D341Med (cell line): ENCODE results near the gene GYS1.
A peak's percentile ranks its signal among the peaks of the same experiment; 100 is the strongest.

Experiments used
- DNase-seq: peaks from one replicate; pipeline ENCODE4 v3.0.0; 2012; ENCODE audit warnings: low spot score

The GYS1 gene

DNA sequence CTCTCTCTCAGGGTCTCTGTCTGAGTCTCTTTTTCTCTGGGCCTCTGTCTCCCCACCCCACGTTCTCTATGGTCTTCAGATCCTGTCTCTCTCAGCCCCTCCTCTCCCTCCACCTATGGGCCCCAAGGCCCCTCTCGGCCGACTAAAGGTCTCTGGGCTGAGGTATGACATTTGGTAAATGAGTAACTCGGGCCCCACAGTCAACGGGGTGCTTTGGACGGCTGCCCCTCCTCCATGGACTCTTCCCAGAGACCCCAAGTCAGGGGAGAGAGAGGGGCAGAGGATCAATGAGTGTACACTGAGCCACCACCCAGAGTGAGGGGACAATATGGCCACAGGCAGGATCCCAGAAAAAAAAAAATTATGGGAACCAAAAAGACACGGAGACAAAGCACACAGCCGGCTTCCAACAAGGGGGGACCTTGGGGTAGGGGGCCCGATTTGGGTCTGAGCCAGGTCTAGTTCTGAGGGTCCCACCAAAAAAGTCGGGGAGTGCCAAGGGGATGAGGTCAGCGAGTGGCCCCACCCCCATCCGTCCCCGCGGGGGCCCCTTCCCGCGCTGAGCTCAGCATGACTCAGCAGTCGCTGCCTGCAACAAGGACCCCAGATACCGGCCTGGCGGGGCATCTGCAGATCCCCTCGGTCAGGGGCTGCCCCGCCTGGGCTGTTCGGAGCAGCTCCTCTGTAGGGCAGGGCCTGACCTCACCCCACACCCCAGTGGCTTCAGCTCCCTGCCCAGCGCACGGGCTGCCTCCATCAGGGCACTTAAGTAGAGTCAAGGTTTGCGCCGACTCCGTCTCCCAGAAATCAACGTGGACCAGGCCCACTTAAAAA, 29.5 kb downstream of the GYS1 start:
- no peak for DNase-seq

DNA sequence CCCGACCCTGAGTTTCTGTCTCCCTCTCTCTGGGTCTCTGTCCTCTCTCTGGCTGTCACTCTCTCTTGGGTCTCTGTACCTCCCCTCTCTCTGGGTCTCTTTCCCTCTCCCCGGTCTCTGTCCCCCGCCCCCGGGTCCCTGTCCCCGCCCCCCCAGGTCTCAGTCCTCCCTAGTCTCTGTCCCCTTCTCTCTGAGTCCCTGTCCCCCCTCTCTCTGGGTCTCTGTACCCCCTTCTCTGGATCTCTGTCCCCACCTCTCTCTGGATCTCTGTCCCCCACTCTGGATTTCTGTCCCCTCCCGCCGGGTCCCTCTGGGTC, 30.3 kb downstream of the GYS1 start:
- no peak for DNase-seq

DNA sequence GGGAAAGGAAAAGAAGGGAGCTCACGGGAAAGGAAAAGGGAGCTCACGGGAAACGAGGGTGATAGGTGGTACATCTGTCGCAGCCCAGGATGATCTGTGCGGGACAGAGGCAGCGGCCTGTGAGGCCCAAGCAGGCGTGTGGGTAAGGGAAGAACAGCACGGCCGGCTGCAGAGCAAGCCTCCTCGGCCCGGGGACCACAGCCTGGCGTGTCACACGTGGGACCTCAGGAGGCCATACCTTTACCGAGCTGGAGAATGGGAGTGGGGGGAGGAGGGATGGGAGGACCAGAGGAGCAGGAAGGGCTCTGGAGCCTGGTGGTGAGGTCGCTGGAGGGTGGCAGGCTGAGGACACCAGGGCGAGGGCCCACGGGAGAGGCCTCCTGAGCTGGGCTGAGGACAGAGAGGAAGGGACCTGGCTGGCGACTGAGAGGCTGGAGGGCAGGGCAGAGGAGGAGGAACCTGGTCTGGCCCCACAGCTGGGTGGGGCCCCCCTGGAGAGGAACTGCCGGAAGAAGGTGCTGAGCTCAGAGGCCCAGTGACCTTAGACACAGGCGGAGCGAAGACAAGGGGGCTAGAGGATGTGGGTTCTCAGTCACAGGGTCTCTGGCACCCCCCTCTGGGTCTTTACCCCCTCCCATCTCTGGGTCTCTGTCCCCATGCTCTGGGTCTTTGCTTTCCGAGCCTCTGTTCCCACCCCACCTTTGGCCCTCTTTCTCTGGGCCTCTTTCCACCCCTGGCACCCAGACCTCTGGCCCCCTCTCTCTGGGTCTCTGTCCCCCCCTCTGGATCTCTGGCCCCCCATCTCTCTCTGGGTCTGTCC, 30.9 kb downstream of the GYS1 start:
- DNase-seq: no peak

DNA sequence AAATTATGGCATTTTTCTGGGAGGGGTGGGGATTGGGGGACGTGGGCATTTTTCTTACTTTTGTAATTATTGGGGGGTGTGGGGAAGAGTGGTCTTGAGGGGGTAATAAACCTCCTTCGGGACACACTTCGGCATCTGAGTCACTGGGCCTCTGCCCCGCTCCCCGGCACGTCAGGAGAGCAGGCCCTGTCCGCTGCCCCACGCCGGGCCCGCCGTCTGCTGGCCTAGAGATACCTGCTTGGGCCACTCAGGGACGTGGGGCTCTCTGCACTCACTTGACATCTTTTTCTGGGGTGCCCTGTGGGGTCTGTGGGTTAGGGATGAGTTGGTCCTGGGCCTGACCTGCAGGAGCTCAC, 31.5 kb downstream of the GYS1 start:
- no peak for DNase-seq

DNA sequence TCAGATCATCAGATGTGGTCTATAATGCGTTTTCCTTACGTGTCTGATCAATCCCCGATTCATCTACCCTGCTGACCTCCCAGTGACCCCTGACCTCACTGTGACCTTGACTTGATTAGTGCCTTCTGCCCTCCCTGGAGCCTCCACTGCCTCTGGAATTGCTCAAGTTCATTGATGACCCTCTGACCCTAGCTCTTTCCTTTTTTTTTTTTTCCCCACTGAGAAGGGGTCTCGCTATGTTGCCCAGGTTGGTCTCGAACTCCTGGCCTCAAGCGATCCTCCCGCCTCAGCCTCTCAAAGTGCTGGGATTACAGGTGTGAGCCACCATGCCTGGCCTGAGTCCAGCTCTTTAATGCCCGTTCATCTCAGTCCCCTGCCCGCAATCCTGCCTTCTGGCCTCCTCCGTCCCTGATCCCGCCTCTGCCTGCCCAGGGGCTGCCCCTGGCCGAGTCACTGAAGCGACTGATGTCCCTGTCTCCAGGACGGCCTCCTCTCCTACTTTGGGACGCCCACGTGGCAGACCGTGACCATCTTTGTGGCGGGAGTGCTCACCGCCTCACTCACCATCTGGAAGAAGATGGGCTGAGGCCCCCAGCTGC, 32.0 kb downstream of the GYS1 start:
- DNase-seq: no peak

DNA sequence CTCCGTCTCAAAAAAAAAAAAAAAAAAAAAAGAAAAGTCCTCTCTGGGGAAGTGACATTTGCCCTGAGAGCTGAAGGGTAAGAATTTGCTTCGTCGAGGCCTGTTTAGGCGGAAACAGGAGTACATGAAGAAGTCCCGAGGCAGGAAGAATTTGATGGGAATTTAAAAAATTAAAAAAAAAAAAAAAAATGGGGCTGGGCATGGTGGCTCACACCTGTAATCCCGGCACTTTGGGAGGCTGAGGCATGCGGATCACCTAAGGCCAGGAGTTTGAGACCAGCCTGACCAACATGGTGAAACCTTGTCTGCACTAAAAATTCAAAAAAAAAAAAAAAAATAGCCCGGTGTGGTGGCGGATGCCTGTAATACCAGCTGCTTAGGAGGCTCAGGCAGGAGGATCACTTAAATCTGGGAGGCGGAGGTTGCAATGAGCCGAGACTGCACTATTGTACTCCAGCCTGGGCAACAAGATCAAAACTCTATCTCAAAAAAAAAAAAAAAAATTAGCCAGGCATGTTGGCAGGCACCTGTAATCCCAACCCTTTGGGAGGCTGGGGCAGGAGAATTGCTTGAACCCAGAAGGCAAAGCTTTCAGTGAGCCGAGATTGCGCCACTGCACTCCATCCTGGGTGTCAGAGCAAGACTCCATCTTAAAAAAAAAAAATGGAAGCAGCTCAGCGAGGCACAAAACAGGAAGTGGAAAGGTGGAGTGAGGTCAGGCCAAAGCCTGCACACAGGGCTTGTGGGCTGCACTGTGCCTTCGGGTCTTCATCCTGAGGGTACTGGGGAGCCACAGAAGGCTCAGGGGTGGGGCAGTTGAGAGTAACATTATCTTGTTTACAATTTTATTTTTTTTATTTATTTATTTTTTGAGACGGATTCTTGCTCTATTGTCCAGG, 33.5 kb downstream of the GYS1 start:
- DNase-seq: no peak

DNA sequence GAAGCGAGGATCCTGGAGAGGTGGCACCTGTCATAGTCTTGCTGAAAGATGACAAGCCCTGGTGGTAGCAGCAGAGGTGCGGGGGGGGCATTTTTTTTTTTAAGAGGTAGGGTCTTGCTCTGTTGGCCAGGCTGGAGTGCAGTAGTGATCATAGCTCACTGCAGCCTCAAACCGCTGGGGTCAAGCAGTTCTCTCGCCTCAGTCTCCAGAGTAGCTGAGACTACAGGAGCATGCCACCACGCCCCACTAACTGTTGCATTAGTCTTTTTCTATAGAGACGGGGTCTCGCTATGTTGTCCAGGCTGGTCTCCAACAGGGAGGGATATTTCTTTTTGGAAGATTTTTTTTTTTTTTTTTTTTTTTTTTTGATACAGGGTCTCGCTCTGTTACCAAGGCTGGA, 35.1 kb downstream of the GYS1 start:
- no peak for DNase-seq

DNA sequence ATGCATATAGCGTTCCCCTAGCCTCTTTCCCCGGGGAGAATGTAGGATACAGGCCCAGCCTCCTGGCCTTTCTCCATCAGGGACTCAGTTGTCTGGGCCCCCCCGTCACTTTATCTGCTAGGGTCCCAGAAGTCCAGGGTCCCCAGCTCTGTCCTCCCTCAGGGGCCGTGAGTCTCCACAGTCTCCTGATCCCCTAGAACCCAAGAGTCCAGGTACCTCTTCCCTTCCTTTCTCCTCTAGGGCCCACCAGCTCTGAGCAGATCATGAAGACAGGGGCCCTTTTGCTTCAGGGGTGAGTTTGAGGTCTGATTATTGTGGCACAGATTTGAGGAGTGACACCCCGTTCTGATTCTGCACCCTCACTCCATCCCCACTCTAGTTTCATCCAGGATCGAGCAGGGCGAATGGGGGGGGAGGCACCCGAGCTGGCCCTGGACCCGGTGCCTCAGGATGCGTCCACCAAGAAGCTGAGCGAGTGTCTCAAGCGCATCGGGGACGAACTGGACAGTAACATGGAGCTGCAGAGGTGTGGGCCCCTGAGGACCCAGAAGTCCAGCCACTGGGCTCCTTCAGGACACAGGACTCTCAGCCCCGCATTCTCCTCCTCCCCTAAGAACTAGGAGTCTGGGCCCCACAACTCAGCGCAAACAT, 37.7 kb downstream of the GYS1 start:
- no peak for DNase-seq

DNA sequence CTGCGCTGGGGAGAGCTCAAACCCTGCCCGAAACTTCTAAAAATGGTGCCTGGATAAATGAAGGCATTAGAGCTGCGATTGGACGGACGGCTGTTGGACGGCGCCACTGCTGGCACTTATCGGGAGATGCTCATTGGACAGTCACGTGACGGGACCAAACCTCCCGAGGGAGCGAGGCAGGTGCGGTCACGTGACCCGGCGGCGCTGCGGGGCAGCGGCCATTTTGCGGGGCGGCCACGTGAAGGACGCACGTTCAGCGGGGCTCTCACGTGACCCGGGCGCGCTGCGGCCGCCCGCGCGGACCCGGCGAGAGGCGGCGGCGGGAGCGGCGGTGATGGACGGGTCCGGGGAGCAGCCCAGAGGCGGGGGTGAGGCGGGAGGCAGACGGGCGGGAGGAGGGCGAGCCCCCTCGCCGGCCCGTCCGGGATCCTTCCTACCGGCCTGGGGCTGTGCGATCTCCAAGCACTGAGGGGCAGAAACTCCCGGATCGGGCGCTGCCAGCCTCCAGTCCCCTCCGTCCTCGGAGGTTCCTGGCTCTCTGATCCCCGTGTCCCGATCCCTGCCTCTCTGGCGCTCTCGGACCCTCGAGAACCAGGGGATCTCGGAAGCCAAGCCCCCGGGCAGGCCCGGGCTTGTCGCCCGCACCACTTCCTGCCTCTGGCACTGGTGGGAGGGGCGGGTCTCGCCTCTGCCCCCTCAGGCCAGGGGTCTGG, 38.4 kb downstream of the GYS1 start, which contains the start of gene BAX:
BAX (plus strand) TSS at position 281 of the 713 bp plus-strand sequence; CDS start at position 335, 54 bp downstream.
- DNase-seq: peak; percentile 99

DNA sequence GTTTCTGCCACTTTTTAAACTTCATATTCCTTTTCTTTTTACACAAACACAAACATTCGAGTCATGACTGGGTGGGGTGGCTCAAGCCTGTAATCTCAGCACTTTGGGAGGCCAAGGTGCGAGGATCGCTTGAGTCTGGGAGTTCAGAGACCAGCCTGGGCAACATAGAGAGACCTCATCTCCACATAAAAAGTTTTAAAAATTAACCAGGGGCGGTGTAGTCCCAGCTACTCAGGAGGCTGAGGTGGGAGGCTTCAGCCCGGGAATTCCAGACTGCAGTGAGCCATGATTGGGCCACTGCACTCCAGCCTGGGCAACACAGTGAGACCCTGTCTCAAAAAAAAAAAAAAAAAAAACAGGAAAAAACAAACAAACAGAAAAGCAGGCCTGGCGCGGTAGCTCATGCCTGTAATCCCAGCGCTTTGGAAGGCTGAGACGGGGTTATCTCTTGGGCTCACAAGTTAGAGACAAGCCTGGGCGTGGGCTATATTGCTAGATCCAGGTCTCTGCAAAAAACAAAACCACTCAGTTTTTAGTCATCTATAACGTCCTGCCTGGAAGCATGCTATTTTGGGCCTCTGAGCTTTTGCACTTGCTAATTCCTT, 39.0 kb downstream of the GYS1 start:
- no peak for DNase-seq

DNA sequence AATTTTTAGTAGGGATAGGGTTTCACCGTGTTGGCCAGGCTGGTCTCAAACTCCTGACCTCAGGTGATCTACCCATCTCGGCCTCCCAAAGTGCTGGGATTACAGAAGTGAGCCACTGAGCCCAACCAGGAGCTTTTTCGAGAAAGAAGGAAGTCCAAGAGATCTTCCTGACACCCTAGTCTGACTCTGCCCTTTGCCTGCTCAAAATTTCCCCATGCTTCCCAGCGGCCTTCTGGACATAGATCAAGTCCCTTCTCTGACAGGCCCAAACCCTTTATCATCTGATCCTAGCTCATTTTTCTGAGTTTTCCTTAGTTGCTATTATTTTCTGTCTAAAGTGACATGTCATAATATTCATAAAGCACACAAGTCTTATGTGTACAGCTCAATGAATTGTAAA, 40.0 kb downstream of the GYS1 start:
- DNase-seq: no peak

DNA sequence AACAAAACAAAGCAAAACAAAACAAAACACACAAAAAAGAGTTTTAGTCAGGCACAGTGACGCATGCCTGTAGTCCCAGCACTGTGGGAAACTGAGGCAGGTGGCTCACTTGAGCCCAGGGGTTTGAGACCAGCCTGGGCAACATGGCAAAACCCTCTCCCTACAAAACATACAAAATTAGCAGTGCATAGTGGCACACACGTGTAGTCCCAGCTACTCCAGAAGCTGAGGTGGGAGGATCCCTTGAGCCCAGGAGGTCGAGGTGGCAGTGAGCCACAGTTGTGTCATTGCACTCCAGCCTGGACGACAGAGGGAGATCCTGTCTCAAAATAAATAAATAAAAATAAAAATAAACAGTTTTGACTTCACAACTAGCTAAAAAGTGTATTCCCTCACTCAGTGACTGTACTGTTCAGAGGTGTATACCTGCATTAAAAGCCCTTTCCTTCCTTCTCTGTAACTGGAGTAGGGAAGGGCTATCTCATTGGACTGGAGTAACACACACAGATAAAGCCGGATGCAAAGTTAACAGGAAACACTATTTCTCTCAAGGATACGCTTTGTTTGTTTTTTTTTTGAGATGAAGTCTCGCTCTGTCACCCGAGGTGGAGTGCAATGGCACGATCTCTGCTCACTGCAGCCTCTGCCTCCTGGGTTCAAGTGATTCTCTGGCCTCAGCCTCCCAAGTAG, 42.1 kb downstream of the GYS1 start:
- no peak for DNase-seq

DNA sequence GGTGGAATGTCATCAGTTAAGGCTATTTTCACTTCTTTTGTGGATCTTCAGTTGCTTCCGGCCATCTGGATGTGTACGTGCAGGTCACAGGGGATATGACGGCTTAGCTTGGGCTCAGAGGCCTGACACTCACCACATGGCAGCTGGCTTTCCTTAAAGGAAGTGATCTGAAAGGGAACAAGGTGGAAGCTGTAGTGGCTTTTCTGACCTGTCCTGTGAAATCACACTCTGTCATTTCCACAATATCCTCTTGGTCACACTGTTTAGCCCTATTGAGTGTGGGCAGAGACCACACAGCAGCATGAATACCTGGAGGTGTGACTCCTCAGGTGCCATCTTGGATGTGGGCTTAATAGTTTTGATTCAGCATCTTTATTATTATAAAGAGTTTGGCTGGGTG, 43.0 kb downstream of the GYS1 start:
- no peak for DNase-seq

DNA sequence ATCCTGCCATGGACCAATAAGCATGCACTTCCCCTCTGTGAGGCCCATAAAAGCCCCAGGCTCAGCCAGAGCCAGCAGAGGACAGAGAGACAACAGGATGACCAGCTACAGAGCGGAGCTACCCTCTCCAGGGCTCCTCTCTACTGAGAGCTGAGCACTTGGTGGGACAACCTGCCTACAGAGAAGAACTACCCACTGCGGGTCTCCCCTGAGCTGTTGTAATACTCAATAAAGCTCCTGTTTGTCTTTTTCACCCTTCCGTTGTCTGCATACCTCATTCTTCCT, 45.9 kb downstream of the GYS1 start:
- DNase-seq: no peak

DNA sequence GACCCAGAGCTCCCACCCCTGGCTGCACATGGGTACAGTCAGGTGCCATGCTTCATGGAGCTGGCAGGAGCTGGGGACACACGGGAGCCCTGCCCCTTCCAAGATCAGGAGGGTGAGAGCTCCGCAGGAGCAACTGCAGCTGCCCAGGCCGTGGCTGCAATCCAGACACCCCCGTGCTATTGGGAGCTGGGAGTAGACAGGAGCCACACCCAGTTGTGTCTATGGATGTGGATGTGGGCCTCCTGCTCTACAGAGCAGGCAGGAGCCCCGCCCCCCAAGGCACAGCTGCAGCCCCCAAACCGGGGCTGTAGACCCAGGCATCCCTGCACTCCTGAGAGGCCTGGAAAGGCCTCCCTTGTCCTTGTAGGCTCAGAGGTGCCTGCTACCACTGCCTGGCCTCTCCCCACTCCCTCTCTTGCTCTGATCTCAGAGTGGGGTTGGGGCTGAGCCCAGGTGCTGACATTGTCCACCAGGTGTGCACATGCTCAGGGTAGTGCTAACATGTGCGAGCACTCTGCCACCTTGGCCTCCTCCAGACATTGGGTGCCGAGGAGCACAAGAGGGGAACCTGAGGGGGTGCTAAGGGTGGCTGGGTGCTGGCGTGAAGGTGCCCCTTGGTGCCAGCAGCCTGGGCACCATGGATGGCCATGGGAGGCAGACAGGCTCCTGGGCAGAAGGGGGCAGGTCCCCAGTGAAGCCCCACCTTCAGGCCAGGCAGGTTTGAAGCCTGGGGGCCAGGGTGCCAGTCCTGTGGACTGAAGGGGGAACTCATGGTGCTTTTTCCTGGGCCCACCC, 46.4 kb downstream of the GYS1 start:
- no peak for DNase-seq

DNA sequence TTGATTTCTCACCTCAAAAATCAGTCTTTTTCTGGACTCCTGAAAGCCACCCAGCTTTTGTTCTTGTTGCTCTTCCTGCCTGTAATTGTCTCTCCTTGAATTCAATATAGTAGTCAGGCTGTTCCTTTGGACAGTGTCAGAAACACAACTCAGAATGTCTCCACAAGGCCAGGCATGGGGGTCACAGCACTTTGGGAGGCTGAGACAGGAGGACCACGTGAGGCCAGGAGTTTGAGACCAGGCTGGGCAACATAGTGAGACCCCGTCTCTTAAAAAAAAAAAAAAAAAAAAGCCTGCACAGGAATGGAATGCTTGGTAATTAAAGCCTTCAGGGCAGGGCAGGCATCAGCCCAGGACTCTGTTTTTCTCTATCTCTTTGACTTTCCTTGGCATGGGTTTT, 47.3 kb downstream of the GYS1 start:
- no peak for DNase-seq

DNA sequence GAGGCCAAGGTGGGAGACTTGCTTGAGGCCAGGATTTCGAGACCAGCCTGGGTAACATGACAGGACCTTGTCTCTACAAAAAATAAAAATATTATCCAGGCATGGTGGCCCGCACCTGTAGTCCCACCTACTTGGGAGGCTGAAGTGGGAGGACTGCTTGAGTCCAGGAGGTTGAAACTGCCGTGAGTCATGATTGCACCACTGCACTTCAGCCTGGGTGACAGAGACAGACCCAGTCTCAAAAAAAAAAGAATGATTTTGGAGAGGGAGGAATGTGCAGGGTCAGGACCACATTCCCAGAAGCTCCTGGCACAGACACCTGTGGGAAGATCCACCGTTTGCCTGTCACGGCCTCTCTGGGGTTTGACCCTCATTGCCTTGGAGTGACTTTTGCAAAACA, 47.7 kb downstream of the GYS1 start:
- DNase-seq: no peak

DNA sequence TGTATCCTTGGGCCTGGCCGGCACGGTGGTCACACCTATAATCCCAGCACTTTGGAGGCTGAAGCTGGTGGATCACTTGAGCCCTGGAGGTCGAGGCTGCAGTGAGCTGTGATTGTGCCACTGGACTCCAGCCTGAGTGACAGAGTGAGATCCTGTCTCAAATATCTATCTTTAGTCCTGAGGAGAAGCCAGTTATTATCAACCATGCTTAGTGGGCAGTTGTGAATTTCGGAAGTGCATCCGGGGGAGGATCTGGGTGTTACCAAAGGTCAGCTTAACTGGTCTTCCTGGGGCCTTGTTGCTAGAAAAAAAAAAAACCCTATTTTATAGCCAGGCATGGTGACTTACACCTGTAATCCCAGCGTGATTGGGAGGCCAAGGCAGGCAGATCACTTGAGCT, 50.0 kb downstream of the GYS1 start:
- DNase-seq: no peak

DNA sequence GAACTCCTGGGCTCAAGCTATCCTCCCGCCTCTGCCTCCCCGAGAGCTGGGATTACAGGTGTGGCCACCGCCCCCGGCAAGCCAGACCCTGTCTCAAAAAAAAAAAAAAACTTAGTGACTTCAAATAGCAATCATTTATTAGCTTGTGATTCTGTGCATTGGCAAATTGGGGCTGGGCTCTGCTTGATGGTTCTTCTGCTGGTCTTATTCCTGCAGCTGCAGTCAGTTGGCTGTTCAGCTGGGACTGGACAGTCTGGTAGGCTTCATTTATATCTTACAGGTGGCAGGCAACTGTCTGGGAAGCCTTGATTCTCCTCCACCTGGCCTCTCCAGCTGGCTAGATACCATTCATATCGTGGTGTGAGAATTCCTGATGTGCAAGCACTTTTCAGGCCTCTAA, 52.2 kb downstream of the GYS1 start:
- DNase-seq: no peak
